PFSK-1 (cell line): ENCODE measurements around the gene INSIG1.

Experiments used
- POLR2AphosphoS5 ChIP-seq: IDR thresholded peaks from 2 replicates; pipeline ENCODE4 v1.6.1; 2012; ENCODE audit warnings: low read depth, mild to moderate bottlenecking, control low read depth, low read length, moderate library complexity
- SIN3A ChIP-seq: IDR thresholded peaks from 2 replicates; pipeline ENCODE4 v1.6.1; 2012; ENCODE audit warnings: mild to moderate bottlenecking, low read length, moderate library complexity, borderline replicate concordance; ENCODE audit not compliant: insufficient read depth
- TAF1 ChIP-seq: IDR thresholded peaks from 2 replicates; pipeline ENCODE4 v1.6.1; 2012; ENCODE audit warnings: low read length, control low read depth, borderline replicate concordance; ENCODE audit not compliant: insufficient read depth

GRCh38 chr7:155265961-155266360, 31.7 kb upstream of the INSIG1 start:
- TF ChIP-seq TAF1 (no peak), SIN3A (no peak), POLR2AphosphoS5 (no peak)
